GM12892 (cell line): Measurements from ENCODE around the gene PAFAH1B1.

Source experiments
- POLR2A ChIP-seq: IDR thresholded peaks from 2 replicates; pipeline ENCODE4 v1.6.1; 2011; ENCODE audit warnings: low read depth, low read length, control low read depth
- POLR2AphosphoS5 ChIP-seq: IDR thresholded peaks from 2 replicates; pipeline ENCODE4 v1.6.1; 2011; ENCODE audit warnings: low read depth, low read length, control low read depth
- TAF1 ChIP-seq: IDR thresholded peaks from 2 replicates; pipeline ENCODE4 v1.6.1; 2011; ENCODE audit warnings: low read depth, mild to moderate bottlenecking, control low read depth, low read length, borderline replicate concordance

- TF ChIP-seq POLR2A, result no peak
- TF ChIP-seq TAF1, result no peak
- TF ChIP-seq POLR2AphosphoS5, result no peak
Observed at GRCh38 chr17:2701996-2702741, 108.7 kb downstream of the PAFAH1B1 start.
